NCI-H524 treated with DMSO at 0.1 percent for 48 hours (cell line): ENCODE measurements around the gene HECA.
A peak's percentile ranks its signal among the peaks of the same experiment; 100 is the strongest.
"Not testable (repeated sequence)": the region's sequence is repeated elsewhere in the genome, so short reads cannot be mapped to it uniquely, and the experiment has no call there.

Source experiments
- DNase-seq: peaks from one replicate; lab custom pipeline; 2025; lab: John Stamatoyannopoulos, UW

HECA gene

DNA sequence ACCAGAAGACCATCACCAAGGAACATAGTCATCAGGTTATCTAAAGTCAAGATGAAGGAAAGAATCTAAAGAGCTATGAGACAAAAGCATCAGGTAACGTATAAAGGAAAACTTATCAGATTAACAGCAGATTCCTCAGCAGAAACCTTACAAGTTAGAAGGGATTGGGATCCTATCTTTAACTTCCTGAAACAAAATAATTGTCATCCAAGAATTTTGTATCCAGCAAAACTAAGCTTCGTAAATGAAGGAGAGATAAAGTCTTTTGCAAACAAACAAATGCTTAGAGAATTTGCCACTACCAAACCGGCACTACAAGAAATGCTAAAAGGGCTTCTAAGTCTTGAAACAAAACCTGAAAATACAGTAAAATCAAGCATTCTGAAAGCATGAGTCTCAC lies 71.0 kb downstream of the HECA start:
- no peak for DNase-seq

DNA sequence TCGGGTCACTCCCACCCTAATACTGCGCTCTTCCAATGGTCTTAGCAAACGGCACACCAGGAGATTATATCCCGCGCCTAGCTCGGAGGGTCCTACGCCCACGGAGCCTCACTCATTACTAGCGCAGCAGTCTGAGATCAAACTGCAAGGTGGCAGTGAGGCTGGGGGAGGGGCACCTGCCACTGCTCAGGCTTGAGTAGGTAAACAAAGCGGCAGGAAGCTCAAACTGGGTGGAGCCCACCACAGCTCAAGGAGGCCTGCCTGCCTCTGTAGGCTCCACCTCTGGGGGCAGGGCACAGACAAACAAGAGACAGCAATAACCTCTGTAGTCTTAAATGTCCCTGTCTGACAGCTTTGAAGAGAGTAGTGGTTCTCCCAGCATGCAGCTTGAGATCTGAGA lies 75.9 kb downstream of the HECA start:
- DNase-seq = not testable (repeated sequence)

DNA sequence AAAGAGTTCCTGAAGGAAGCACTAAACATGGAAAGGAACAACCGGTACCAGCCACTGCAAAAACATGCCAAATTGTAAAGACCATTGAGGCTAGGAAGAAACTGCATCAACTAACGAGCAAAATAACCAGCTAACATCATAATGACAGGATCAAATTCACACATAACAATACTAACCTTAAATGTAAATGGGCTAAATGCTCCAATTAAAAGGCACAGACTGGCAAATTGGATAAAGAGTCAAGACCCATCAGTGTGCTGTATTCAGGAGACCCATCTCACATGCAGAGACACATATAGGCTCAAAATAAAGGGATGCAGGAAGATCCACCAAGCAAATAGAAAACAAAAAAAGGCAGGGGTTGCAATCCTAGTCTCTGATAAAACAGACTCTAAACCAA lies 77.6 kb downstream of the HECA start:
- DNase-seq = not testable (repeated sequence)

DNA sequence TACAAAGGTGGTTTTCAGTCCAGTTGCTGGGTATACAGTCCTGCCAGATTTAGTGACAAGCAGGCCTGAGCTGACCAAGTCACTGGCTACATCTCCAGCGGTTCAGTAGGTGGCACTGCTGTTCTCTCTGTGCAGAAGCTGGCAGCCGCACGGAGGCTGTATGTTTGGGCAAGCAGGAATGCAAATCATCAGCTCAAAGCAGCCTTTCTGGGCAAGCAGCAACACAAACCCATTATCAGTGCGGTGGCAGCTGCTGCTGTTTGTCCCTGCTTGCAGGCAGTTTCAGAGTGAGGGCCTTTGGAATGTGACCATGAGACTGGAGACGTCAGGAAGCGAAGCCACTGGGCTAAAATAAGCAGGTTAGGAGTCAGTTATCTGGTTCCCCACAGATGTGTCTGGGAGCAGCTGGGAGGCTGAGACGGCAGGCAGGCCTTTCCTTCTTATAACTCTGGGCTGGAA lies 84.4 kb downstream of the HECA start:
- DNase-seq = peak; percentile 48

DNA sequence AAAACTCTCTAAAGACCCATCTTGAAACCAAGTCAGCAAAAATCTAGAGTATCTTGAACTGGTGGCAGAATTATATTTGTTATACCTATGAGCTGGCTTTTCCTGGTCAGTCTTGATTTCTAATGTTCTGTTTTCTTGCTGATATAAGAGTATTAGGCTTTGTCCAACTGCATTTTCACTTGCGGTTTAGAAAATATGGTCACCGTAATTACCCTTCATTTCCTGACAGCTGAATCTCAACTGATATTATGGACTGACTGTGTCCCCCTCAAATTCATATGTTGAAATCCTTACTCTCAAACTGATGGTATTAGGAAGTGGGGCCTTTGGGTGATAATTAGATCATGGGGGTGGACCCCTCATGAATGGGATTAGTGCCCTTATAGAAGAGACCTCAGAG lies 84.9 kb downstream of the HECA start:
- no peak for DNase-seq

DNA sequence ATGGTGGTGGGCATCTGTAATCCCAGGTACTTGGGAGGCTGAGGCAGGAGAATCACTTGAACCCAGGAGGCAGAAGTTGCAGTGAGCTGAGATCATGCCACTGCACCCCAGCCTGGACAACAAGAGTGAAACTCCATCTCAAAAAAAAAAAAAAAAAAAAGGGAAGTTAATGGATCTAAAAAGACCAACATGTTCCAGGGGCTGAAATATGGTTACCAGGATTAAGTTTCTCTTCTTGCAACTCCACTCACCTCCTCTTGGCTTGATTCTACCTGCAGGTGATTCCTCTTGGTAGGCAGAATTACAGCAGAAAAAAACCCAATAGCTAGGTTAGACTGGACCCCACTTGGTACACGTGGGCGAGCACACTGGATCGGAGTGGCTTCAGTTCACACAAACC lies 93.5 kb downstream of the HECA start:
- not testable (repeated sequence) for DNase-seq
